ENCODE data around the gene USP10.

The USP10 gene

DNA sequence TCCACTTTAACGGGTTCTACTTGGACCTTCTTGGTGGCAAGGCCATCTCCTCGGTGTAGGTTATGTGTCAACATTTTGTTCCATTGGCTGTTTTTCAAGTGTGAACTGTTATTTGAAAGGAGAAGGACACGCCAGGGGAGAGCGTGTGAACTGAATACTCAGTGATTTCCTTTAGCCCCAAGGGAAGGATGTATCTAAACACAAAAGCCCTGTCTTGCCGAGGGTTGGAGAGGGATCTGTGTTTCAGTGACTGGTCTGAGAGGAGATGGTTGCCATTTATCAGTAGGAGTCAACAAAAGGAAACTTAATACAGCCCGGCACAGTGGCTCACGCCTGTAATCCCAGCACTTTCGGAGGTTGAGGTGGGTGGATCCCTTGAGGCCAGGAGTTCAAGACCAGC lies 50.0 kb downstream of the USP10 start:
- no peak overlapping the region for H3K27ac ChIP-seq
- TF ChIP-seq, protein P1, sequence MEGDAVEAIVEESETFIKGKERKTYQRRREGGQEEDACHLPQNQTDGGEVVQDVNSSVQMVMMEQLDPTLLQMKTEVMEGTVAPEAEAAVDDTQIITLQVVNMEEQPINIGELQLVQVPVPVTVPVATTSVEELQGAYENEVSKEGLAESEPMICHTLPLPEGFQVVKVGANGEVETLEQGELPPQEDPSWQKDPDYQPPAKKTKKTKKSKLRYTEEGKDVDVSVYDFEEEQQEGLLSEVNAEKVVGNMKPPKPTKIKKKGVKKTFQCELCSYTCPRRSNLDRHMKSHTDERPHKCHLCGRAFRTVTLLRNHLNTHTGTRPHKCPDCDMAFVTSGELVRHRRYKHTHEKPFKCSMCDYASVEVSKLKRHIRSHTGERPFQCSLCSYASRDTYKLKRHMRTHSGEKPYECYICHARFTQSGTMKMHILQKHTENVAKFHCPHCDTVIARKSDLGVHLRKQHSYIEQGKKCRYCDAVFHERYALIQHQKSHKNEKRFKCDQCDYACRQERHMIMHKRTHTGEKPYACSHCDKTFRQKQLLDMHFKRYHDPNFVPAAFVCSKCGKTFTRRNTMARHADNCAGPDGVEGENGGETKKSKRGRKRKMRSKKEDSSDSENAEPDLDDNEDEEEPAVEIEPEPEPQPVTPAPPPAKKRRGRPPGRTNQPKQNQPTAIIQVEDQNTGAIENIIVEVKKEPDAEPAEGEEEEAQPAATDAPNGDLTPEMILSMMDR (IDR thresholded peaks at IDR 0.05) = no peak
- no peak for TF ChIP-seq ZFX (IDR thresholded peaks at IDR 0.05; ENCODE audit: borderline replicate concordance)

DNA sequence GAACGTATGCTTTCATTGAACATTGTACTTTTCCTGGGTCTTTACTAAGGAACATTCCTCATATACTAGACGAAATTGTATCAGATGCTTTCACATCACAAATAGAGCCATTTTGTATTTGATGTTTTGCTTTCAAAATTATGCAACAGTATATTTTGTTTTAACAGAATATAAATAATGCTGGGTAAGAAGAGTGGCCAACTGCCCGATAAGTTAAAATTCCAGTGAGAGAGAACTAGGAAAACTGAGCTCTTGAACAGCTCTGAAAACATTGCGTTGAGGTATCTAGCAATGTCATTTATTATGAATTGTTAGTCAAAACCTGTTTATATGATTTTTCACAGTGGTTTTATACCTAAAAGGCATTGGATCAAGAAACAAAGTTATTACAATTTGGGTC lies 50.8 kb downstream of the USP10 start:
- TF ChIP-seq ZFX (IDR thresholded peaks at IDR 0.05; ENCODE audit: borderline replicate concordance) = no peak
- TF ChIP-seq, protein P1 (IDR thresholded peaks at IDR 0.05) = no peak
- H3K27ac ChIP-seq = no peak overlapping the region

DNA sequence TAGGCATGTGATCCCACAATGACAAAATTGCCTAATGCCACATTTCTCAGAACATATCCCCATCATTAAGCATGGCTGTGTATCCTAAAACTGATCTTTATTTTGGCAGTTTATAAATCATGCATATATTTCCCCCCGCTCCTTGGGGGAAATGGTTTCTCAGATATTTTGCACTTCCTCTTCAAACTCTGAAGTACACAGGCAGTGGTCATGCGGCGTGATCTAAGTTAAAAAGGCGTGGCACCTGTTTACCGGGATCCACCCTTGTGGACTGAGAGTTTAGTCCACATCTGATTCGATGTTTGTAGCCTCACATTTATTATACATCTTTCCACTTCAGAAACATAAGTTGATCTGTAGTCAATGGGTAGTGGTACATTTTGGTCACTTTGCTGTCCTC lies 51.4 kb downstream of the USP10 start:
- H3K27ac ChIP-seq = no peak overlapping the region

DNA sequence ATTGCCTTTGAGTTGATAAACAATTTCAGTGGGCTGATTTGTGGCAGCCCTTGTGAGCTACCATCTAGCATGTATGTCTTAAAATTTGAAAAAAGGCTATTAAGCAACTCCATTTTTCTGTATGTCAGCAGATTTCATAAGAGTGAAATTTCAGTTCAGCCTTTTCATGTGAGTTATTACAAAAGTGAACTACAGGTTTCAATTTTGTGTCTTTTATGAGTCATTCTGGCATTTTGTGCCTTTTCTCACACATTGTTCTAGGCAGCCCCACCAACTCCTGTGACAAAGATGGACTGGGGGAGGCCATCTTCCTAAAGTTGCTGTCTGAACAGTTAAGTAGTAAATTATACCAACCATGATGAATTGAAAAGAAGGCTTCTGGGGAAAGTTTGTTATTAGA lies 52.1 kb downstream of the USP10 start:
- TF ChIP-seq ZFX (IDR thresholded peaks at IDR 0.05; ENCODE audit: borderline replicate concordance) = no peak
- TF ChIP-seq, protein P1 (IDR thresholded peaks at IDR 0.05) = no peak
- H3K27ac ChIP-seq = no peak overlapping the region

More for the DNA sequence above, 51.4 kb downstream of the USP10 start:
- no peak for TF ChIP-seq ZFX (IDR thresholded peaks at IDR 0.05; ENCODE audit: borderline replicate concordance)
- TF ChIP-seq, protein P1 (IDR thresholded peaks at IDR 0.05) = no peak

DNA sequence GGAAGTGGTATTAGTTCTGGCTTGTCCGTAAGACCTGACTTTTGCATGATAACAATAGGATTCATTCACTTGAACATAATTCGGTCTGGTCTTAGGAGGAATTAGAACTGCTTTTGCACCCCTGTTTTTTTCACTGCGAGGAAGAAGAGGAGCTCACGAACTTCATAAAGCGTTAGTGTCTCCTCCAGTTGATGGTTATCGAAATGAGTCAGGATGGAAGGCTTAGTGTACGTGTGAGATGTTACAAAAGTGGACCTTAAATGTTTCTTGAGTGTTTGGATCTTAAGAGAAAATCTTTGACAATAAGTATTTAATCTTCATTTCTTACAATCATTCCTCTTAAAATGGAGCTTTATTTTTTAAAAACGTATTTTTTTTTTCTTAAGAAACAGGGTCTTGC lies 52.8 kb downstream of the USP10 start:
- H3K27ac ChIP-seq = no peak overlapping the region
- TF ChIP-seq ZFX (IDR thresholded peaks at IDR 0.05; ENCODE audit: borderline replicate concordance) = no peak
- TF ChIP-seq, protein P1 (IDR thresholded peaks at IDR 0.05) = no peak

DNA sequence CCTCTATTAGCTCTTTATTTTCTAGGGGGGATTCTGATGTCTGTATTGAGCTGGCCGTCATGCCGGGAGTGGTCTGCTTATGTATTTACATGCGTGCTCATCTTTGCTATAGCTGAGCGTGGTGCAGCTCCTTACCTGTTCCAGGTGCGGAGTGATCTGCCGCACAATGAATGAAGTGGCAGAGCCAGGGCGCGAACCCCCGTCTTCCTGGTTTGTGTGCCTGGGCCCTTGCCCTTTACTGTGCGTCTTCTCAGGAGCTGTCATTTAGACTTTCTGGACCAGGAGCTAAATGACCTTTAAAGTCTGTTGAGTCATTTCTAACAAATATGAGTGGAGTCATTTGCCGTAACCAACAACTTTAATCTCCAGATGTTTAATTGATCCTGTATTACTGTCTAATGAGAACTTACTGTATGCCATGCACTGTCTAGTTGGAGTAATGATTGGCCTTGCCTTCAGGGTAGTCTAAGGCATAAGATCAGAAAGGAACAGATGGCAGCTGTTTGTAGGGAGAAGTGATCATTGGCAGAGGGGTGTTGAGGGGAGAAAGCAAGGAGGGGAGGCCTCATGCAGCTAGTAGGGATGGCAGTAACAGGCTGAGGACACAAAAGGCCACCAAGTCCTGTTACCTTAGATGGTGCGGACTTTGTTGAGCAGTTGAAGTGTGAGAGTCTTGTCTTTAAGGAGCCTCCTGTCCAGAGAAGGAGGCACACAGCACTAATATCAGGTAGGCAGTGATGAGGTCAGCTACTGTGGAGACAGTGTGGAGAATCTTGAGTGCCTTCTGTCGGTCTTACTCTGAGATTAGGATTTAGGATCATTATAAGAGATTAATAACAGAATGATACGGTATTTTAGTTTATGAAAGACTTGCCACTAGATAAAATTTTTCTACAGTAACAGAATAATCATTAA lies 53.9 kb downstream of the USP10 start:
- H3K27ac ChIP-seq = no peak overlapping the region
- TF ChIP-seq ZFX (IDR thresholded peaks at IDR 0.05; ENCODE audit: borderline replicate concordance) = no peak
- TF ChIP-seq, protein P1 (IDR thresholded peaks at IDR 0.05) = no peak

DNA sequence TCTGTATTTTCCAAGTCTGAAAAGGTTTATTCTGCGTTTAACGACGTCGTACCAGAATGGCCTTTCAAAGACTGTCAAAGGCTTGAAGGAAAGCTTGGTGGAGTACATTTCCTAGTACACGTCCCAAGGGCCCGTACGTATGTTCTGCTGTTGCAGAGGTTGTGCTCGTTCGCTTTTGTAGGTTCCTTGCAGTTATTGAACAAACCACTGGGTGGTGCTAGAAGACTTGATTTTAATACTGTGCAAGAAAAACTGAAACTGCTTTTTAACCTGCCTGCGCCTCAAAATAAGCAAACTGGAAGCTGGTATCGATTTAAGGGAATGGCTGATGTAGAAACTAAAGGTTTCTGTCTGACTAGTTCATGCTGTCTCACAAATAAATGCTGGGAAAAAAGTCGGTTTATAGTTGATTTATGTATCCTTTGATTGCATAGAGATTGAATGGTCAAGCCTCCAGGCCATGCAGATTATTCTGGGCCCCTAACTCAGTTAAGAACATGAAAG lies 54.6 kb downstream of the USP10 start:
- no peak for TF ChIP-seq ZFX (IDR thresholded peaks at IDR 0.05; ENCODE audit: borderline replicate concordance)
- TF ChIP-seq, protein P1 (IDR thresholded peaks at IDR 0.05) = peak; percentile 81
- no peak overlapping the region for H3K27ac ChIP-seq

Data from 22Rv1 (cell line).